ENCODE results near the gene SLC17A1.

GRCh38 chr6:25863360-25863759, 31.5 kb upstream of the SLC17A1 start:
- no peak for TF ChIP-seq POLR2A (IDR thresholded peaks at IDR 0.05; ENCODE audit: extremely low read depth, insufficient read length)
- TF ChIP-seq CTCF (IDR thresholded peaks at IDR 0.05; ENCODE audit: low read depth, low read length), result no peak
